CD4-positive, alpha-beta T cell treated with Interleukin-4 for 1 hour (primary cell): ENCODE measurements around the gene GULP1.
"Not testable (repeated sequence)": the region's sequence is repeated elsewhere in the genome, so short reads cannot be mapped to it uniquely, and the experiment has no call there.

Experiments
- DNase-seq, 2 donors: peaks; one replicate each; pipeline ENCODE4 v3.0.0-alpha.2; 2020 to 2022

GULP1 gene

GRCh38 chr2:188291617-188292347 lies at the start of gene GULP1:
TSS of gene GULP1 (plus strand) at chr2:188291874. CDS start at chr2:188477703, 185,829 bp downstream.
- DNase-seq: no peak

DNA sequence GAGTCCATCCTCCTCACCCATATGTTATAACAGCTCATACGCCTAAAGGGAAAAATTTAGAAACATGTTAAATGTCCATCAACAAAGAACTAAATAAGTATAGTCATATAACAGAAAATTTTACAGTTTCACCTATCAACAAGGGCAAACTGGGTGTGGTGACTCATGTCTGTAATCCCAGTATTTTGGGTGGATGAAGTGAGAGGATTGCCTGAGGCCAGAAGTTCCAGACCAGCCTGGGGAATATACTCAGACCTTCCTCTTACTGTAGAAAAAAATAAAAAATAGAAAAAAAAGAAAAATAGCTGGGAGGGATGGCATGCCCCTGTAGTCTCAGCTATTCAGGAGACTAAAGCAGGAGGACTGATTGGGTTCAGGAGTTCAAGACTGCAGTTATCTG lies 48.3 kb upstream of the GULP1 start:
- DNase-seq: no peak

DNA sequence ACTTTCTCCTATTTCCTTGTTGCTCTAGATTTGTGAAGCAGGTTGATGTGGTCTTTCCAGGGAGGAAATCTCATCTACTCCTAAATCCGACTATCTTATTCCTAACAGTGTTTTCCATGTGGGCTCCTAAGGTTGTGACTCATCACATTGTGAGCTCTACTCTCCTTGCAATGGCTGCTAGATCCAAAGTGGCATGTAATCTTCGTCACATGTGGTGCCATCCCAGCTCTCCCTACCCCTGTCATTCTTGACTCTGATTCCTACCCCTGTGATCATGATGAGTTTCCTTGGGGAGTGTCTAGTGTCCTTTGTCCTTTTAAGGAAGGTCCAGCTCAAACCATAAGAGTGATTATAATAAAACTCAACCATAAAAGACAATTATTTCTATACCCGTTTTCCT lies 47.3 kb upstream of the GULP1 start:
- no peak for DNase-seq

- DNase-seq: no peak
These were observed 46.4 kb upstream of the GULP1 start for GRCh38 chr2:188245230-188245629.

GRCh38 chr2:188248513-188248912 lies 43.2 kb upstream of the GULP1 start:
- DNase-seq: no peak

DNA sequence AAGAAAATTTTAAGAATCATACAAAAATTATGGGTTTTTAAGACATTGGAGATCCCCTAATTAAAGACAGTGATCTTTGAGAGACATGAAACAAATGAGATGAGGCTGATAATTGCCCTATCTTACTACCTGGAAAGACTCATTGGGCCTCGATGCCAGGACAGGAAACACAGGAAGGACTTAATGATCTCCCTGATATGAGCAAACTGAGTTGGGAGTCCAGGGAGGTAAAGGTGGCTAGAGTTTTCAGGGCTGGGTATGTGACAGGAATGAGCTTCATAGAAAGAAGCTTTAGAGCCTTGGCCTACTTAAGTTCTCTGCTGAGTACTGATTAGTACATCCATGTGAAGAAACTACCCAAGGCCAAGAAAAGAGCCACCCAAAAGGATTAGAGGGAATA lies 40.6 kb upstream of the GULP1 start:
- no peak for DNase-seq

- no peak for DNase-seq
These were observed 35.3 kb upstream of the GULP1 start for GRCh38 chr2:188256420-188256819.

GRCh38 chr2:188265315-188265714 lies 26.4 kb upstream of the GULP1 start:
- DNase-seq: no peak

- no peak for DNase-seq
These were observed 23.9 kb upstream of the GULP1 start for GRCh38 chr2:188267776-188268175.

DNA sequence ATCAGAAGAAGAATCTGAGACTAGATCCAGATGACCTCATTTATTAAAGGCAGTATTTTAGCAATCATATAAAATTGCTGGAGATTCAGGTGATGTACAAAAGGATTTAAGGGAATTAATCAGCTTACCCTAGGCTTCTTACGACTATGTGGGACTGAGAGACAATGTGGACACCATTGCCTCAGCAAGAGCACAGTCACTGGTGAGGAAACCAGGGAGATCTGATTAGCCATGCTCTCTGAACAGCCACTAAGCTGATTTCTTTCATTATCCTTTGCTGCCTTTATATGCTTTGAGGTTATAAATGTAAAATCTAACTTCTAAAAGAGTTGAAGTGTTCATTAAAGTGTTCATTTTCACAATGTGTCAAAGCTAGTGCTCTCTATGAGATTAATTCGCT lies 22.7 kb upstream of the GULP1 start:
- DNase-seq: no peak

DNA sequence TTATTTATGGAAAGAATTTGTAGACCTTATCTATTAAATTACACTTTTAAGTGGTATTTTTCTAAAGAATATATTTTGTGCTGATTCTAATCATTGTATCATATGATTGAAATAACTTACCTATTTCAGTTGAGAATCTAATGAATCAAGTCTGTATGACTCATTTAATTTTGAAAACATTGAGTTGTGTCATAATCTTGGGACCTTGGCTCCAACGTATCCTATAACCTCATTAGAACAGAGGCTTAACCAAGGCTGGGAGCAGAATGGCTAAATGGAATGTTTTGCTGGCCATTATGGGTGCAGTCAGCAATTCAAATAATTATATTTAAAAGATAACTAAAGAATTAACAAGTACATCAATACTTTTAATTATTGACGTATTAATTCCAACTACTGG lies 19.6 kb upstream of the GULP1 start:
- DNase-seq: no peak

- DNase-seq: no peak
These were observed 17.4 kb upstream of the GULP1 start for GRCh38 chr2:188274274-188274673.

- DNase-seq: no peak
These were observed 15.4 kb upstream of the GULP1 start for GRCh38 chr2:188276255-188276654.

DNA sequence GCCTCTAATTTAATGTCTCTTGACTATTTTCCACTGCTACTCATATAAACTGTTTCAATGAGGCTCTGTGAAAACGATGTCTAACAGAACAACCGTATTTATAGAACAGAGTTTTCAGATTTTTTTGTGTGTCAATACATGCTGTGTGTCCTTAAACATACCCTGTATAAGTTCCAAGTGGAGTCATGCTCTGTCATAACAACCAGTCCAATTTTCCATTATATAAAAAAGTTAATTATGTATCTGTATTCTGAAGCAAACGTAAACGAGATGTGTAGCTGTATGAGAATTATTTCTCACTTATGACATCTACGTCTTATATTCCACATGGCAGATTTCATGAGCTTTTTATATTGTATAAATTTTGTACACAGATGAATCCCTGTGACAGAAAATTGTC lies 13.9 kb upstream of the GULP1 start:
- no peak for DNase-seq

GRCh38 chr2:188278388-188279092 lies 13.1 kb upstream of the GULP1 start:
- no peak for DNase-seq

GRCh38 chr2:188279093-188279445 lies 12.6 kb upstream of the GULP1 start:
- DNase-seq: no peak

DNA sequence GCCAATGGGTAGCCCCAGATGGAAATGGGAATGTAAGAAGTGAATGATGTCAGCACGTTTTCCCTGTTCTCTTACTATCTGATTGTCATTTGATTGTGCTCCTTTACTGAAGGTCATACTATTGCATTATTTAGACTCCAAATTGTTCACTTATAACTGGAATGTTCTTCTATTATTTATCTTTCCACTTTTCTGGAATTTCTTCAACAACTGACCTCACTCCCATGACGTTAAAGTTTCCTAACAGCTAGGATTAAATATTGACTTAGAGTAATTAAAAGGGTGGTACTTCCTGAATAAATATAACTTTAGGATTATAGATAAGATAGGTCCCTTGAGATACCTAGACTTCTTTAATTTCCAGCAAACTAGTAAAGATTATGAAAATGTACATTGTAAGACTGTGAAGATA lies 10.9 kb upstream of the GULP1 start:
- no peak for DNase-seq

DNA sequence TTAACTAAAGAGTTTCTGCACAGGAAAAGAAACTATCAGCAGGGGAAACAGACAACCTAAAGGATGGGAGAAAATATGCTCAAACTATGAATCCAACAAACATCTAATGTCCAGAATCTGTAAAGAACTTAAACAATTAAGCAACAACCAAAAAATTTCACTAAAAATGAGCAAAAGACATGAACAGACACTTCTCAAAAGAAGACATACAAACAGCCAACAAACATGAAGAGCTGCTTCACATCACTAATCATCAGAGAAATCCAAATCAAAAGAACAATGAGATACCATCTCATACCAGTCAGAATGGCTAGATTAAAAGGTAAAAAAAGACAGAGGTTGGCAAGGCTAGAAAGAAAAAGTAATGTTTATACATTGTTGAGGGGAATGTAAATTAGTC lies 8.8 kb upstream of the GULP1 start:
- DNase-seq: no peak

DNA sequence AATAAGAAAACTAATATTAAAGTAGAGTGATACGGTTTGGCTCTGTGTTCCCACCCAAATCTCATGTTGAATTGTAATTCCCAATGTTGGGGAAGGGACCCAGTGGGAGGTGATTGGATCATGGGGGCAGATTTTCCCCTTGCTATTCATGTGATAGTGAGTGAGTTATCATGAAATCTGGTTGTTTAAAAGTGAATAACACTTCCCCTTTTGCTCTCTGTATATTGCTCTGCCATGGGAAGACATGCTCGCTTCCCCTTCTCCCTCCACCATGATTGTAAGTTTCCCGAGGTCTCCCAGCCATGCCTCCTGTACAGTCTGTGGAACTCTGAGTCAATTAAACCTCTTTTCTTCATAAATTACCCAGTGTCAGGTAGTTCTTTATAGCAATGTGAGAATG lies 7.4 kb upstream of the GULP1 start:
- DNase-seq: not testable (repeated sequence)

DNA sequence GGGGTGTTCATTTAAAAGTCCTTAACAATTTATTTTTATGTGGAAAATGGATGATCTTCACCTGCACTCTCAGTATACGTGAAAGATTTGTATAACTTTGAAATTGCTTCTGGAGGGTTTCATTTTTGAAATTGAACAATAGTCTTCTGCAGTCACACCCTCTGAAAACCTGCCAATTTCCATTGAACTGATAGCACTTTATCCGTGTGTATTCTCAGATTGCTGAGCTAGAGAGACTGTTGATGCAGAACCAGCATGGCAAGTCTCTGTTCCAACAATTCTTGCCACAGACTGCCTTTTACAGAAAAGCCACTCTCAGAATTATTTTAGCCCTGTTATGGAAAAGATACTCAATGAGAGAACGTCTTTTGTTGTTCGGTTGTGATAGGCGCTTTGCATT lies 6.6 kb upstream of the GULP1 start:
- DNase-seq: no peak

DNA sequence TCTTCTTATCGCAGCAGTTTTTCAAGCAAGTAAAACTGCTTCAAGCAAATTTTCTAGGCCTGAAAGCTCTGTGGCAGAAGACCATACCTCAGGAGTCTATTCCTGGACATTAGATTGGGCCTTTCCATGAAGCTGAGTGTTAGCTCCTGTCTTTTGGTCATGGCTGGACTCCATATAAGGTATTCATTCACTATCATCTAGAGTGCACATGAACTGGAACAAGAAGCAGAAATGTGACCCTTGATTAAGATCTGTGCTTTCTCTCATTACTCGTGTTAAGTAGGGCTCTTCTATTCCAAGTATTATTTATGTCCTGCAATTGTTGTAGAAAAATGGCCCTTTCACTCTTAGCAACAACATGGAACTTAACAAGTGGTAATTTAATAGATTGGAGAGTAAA lies 5.9 kb upstream of the GULP1 start:
- no peak for DNase-seq

- no peak for DNase-seq
These were observed 495 bp upstream of the GULP1 start for GRCh38 chr2:188291142-188291616.

- no peak for DNase-seq
These were observed 920 bp downstream of the GULP1 start for GRCh38 chr2:188292348-188293239.
